ENCODE measurements around the gene TCP10L.
"Not testable (repeated sequence)": the region's sequence is repeated elsewhere in the genome, so short reads cannot be mapped to it uniquely, and the experiment has no call there.

Gene TCP10L

GRCh38 chr21:32543056-32543455 lies 42.3 kb downstream of the TCP10L start:
- H3K36me3 ChIP-seq (ENCODE audit: control insufficient read depth, insufficient read depth, low read length); H3K27ac ChIP-seq (ENCODE audit: insufficient read depth, low read depth, low read length, poor library complexity, severe bottlenecking); H3K9me3 ChIP-seq (ENCODE audit: control insufficient read depth, low read length); H3K4me1 ChIP-seq (ENCODE audit: control insufficient read depth, insufficient read depth, low read length); H3K27me3 ChIP-seq (ENCODE audit: control insufficient read depth, insufficient read depth, low read length, poor library complexity, severe bottlenecking); H3K4me3 ChIP-seq (ENCODE audit: insufficient read depth, low read depth, low read length): not testable (repeated sequence)
- WGBS, 2 experiments, result 89 to 100% methylated on average over 1 to 2 of the region's 2 CpGs

- H3K4me1 ChIP-seq (ENCODE audit: control insufficient read depth, insufficient read depth, low read length), result no peaks in the 10 kb centered on the region
- H3K36me3 ChIP-seq (ENCODE audit: control insufficient read depth, insufficient read depth, low read length), result no peaks in the 10 kb centered on the region
- no peak overlapping the region for H3K27ac ChIP-seq (ENCODE audit: insufficient read depth, low read depth, low read length, poor library complexity, severe bottlenecking)
- no peak overlapping the region for H3K4me3 ChIP-seq (ENCODE audit: insufficient read depth, low read depth, low read length)
- WGBS, 2 experiments, result 91 to 93% methylated on average over 6 of the region's 6 CpGs
- H3K27me3 ChIP-seq (ENCODE audit: control insufficient read depth, insufficient read depth, low read length, poor library complexity, severe bottlenecking), result no peaks in the 10 kb centered on the region
- H3K9me3 ChIP-seq (ENCODE audit: control insufficient read depth, low read length), result no peaks in the 10 kb centered on the region
Measured at GRCh38 chr21:32539378-32539777, 45.9 kb downstream of the TCP10L start.

GRCh38 chr21:32538147-32538792 lies 47.1 kb downstream of the TCP10L start:
- no peaks in the 10 kb centered on the region for H3K4me1 ChIP-seq (ENCODE audit: control insufficient read depth, insufficient read depth, low read length)
- no peaks in the 10 kb centered on the region for H3K9me3 ChIP-seq (ENCODE audit: control insufficient read depth, low read length)
- WGBS, 2 experiments, result 63 to 67% methylated on average over 9 to 11 of the region's 11 CpGs
- H3K27ac ChIP-seq (ENCODE audit: insufficient read depth, low read depth, low read length, poor library complexity, severe bottlenecking), result no peak overlapping the region
- no peaks in the 10 kb centered on the region for H3K27me3 ChIP-seq (ENCODE audit: control insufficient read depth, insufficient read depth, low read length, poor library complexity, severe bottlenecking)
- H3K4me3 ChIP-seq (ENCODE audit: insufficient read depth, low read depth, low read length), result no peak overlapping the region
- H3K36me3 ChIP-seq (ENCODE audit: control insufficient read depth, insufficient read depth, low read length), result no peaks in the 10 kb centered on the region

GRCh38 chr21:32537569-32537881 lies 47.8 kb downstream of the TCP10L start:
- Histone ChIP-seq H3K27me3 (ENCODE audit: control insufficient read depth, insufficient read depth, low read length, poor library complexity, severe bottlenecking) (no peaks in the 10 kb centered on the region), H3K9me3 (ENCODE audit: control insufficient read depth, low read length) (no peaks in the 10 kb centered on the region), H3K36me3 (ENCODE audit: control insufficient read depth, insufficient read depth, low read length) (no peaks in the 10 kb centered on the region), H3K4me1 (ENCODE audit: control insufficient read depth, insufficient read depth, low read length) (no peaks in the 10 kb centered on the region), H3K4me3 (ENCODE audit: insufficient read depth, low read depth, low read length) (no peak overlapping the region), H3K27ac (ENCODE audit: insufficient read depth, low read depth, low read length, poor library complexity, severe bottlenecking) (no peak overlapping the region)
- 86 to 89% methylated on average over 3 of the region's 3 CpGs for WGBS, 2 experiments

GRCh38 chr21:32535612-32536011 lies 49.7 kb downstream of the TCP10L start:
- H3K36me3 ChIP-seq (ENCODE audit: control insufficient read depth, insufficient read depth, low read length), result no peaks in the 10 kb centered on the region
- H3K4me3 ChIP-seq (ENCODE audit: insufficient read depth, low read depth, low read length), result no peak overlapping the region
- H3K27ac ChIP-seq (ENCODE audit: insufficient read depth, low read depth, low read length, poor library complexity, severe bottlenecking), result no peak overlapping the region
- no peaks in the 10 kb centered on the region for H3K4me1 ChIP-seq (ENCODE audit: control insufficient read depth, insufficient read depth, low read length)
- no peaks in the 10 kb centered on the region for H3K9me3 ChIP-seq (ENCODE audit: control insufficient read depth, low read length)
- WGBS, 2 experiments, result 87 to 94% methylated on average over 6 of the region's 7 CpGs
- no peaks in the 10 kb centered on the region for H3K27me3 ChIP-seq (ENCODE audit: control insufficient read depth, insufficient read depth, low read length, poor library complexity, severe bottlenecking)

GRCh38 chr21:32534113-32534512 lies 51.2 kb downstream of the TCP10L start:
- H3K36me3 ChIP-seq (ENCODE audit: control insufficient read depth, insufficient read depth, low read length), result no peaks in the 10 kb centered on the region
- no peak overlapping the region for H3K27ac ChIP-seq (ENCODE audit: insufficient read depth, low read depth, low read length, poor library complexity, severe bottlenecking)
- 92 to 95% methylated on average over 7 to 8 of the region's 8 CpGs for WGBS, 2 experiments
- no peaks in the 10 kb centered on the region for H3K27me3 ChIP-seq (ENCODE audit: control insufficient read depth, insufficient read depth, low read length, poor library complexity, severe bottlenecking)
- H3K9me3 ChIP-seq (ENCODE audit: control insufficient read depth, low read length), result no peaks in the 10 kb centered on the region
- no peak overlapping the region for H3K4me3 ChIP-seq (ENCODE audit: insufficient read depth, low read depth, low read length)
- H3K4me1 ChIP-seq (ENCODE audit: control insufficient read depth, insufficient read depth, low read length), result no peaks in the 10 kb centered on the region

GRCh38 chr21:32533611-32534010 lies 51.7 kb downstream of the TCP10L start:
- 96 to 97% methylated on average over 7 of the region's 7 CpGs for WGBS, 2 experiments
- H3K36me3 ChIP-seq (ENCODE audit: control insufficient read depth, insufficient read depth, low read length), result no peaks in the 10 kb centered on the region
- no peaks in the 10 kb centered on the region for H3K27me3 ChIP-seq (ENCODE audit: control insufficient read depth, insufficient read depth, low read length, poor library complexity, severe bottlenecking)
- H3K27ac ChIP-seq (ENCODE audit: insufficient read depth, low read depth, low read length, poor library complexity, severe bottlenecking), result no peak overlapping the region
- no peak overlapping the region for H3K4me3 ChIP-seq (ENCODE audit: insufficient read depth, low read depth, low read length)
- H3K4me1 ChIP-seq (ENCODE audit: control insufficient read depth, insufficient read depth, low read length), result no peaks in the 10 kb centered on the region
- no peaks in the 10 kb centered on the region for H3K9me3 ChIP-seq (ENCODE audit: control insufficient read depth, low read length)

GRCh38 chr21:32533053-32533452 lies 52.3 kb downstream of the TCP10L start:
- WGBS, 2 experiments, result 89 to 92% methylated on average over 4 of the region's 4 CpGs
- Histone ChIP-seq H3K4me1 (ENCODE audit: control insufficient read depth, insufficient read depth, low read length) (no peaks in the 10 kb centered on the region), H3K27me3 (ENCODE audit: control insufficient read depth, insufficient read depth, low read length, poor library complexity, severe bottlenecking) (no peaks in the 10 kb centered on the region), H3K27ac (ENCODE audit: insufficient read depth, low read depth, low read length, poor library complexity, severe bottlenecking) (no peak overlapping the region), H3K36me3 (ENCODE audit: control insufficient read depth, insufficient read depth, low read length) (no peaks in the 10 kb centered on the region), H3K4me3 (ENCODE audit: insufficient read depth, low read depth, low read length) (no peak overlapping the region), H3K9me3 (ENCODE audit: control insufficient read depth, low read length) (no peaks in the 10 kb centered on the region)

- H3K4me3 ChIP-seq (ENCODE audit: insufficient read depth, low read depth, low read length), result no peak overlapping the region
- WGBS, 2 experiments, result 81 to 92% methylated on average over 6 of the region's 6 CpGs
- no peaks in the 10 kb centered on the region for H3K9me3 ChIP-seq (ENCODE audit: control insufficient read depth, low read length)
- no peaks in the 10 kb centered on the region for H3K27me3 ChIP-seq (ENCODE audit: control insufficient read depth, insufficient read depth, low read length, poor library complexity, severe bottlenecking)
- H3K4me1 ChIP-seq (ENCODE audit: control insufficient read depth, insufficient read depth, low read length), result no peaks in the 10 kb centered on the region
- H3K36me3 ChIP-seq (ENCODE audit: control insufficient read depth, insufficient read depth, low read length), result no peaks in the 10 kb centered on the region
- no peak overlapping the region for H3K27ac ChIP-seq (ENCODE audit: insufficient read depth, low read depth, low read length, poor library complexity, severe bottlenecking)
Measured at GRCh38 chr21:32532636-32533035, 52.7 kb downstream of the TCP10L start.

- H3K36me3 ChIP-seq (ENCODE audit: control insufficient read depth, insufficient read depth, low read length); H3K27ac ChIP-seq (ENCODE audit: insufficient read depth, low read depth, low read length, poor library complexity, severe bottlenecking); H3K4me3 ChIP-seq (ENCODE audit: insufficient read depth, low read depth, low read length); H3K9me3 ChIP-seq (ENCODE audit: control insufficient read depth, low read length); H3K4me1 ChIP-seq (ENCODE audit: control insufficient read depth, insufficient read depth, low read length); H3K27me3 ChIP-seq (ENCODE audit: control insufficient read depth, insufficient read depth, low read length, poor library complexity, severe bottlenecking): not testable (repeated sequence)
- 93 to 95% methylated on average over 3 of the region's 3 CpGs for WGBS, 2 experiments
Measured at GRCh38 chr21:32531561-32531960, 53.8 kb downstream of the TCP10L start.

GRCh38 chr21:32530809-32531208 lies 54.5 kb downstream of the TCP10L start:
- not testable (repeated sequence) for H3K4me1 ChIP-seq (ENCODE audit: control insufficient read depth, insufficient read depth, low read length); H3K27ac ChIP-seq (ENCODE audit: insufficient read depth, low read depth, low read length, poor library complexity, severe bottlenecking); H3K4me3 ChIP-seq (ENCODE audit: insufficient read depth, low read depth, low read length); H3K36me3 ChIP-seq (ENCODE audit: control insufficient read depth, insufficient read depth, low read length); H3K27me3 ChIP-seq (ENCODE audit: control insufficient read depth, insufficient read depth, low read length, poor library complexity, severe bottlenecking); H3K9me3 ChIP-seq (ENCODE audit: control insufficient read depth, low read length)
- 88% methylated on average over 7 of the region's 7 CpGs for WGBS, 2 experiments
